ENCODE data around the gene EVPL. TPM values are rescaled to one million over a fixed set of nuclear protein-coding genes. Genes with fewer than 3 reads are reported as not detected.
A peak's percentile ranks its signal among the peaks of the same experiment; 100 is the strongest.

Gene EVPL
- total and polyA plus RNA-seq, 4 donors, result 10.9 to 38.4 (median 35.0) TPM

DNA sequence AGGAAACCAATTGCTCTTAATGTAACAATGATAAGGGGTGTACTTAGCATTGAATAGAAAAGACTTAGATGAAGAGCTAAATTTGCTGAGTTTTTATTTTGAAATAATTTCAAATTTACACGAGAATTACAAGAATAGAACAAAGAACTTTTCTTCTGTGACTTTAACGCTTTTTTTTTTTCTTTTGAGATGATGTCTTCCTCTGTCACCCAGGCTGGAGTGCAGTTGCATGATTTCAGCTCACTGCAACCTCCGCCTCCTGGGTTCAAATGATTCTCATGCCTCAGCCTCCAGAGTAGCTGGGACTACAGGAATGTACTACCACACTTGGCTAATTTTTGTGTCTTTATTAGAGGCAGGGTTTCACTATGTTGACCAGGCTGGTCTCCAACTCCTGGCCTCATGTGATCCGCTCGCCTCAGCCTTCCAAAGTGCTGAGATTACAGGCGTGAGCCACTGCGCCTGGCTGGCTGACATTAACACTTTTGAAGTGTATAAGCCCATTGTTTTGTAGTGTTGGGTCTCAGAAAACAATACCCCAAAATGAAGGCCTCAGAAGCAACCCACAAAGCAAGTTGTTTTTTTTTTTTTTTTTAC is 46.0 kb downstream of the EVPL start:
- peak overlapping the region in 1 of 2 donors; percentile 30 for H3K27ac ChIP-seq (ENCODE audit: low read depth in 1 of 2, low read length in 1 of 2)
- no peak overlapping the region for H3K4me3 ChIP-seq
- H3K27me3 ChIP-seq (ENCODE audit: control insufficient read depth in 3 of 3, insufficient read depth in 3 of 3, low read length in 2 of 3), result no peaks in the 10 kb centered on the region
- TF ChIP-seq, protein P1, sequence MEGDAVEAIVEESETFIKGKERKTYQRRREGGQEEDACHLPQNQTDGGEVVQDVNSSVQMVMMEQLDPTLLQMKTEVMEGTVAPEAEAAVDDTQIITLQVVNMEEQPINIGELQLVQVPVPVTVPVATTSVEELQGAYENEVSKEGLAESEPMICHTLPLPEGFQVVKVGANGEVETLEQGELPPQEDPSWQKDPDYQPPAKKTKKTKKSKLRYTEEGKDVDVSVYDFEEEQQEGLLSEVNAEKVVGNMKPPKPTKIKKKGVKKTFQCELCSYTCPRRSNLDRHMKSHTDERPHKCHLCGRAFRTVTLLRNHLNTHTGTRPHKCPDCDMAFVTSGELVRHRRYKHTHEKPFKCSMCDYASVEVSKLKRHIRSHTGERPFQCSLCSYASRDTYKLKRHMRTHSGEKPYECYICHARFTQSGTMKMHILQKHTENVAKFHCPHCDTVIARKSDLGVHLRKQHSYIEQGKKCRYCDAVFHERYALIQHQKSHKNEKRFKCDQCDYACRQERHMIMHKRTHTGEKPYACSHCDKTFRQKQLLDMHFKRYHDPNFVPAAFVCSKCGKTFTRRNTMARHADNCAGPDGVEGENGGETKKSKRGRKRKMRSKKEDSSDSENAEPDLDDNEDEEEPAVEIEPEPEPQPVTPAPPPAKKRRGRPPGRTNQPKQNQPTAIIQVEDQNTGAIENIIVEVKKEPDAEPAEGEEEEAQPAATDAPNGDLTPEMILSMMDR (IDR thresholded peaks at IDR 0.05; ENCODE audit: control extremely low read depth, extremely low read depth), result no peak
- H3K4me1 ChIP-seq (ENCODE audit: control insufficient read depth in 5 of 5, insufficient read depth in 5 of 5, low read length in 5 of 5), result peaks cover 0 to 48% (median 15%) of the 10 kb centered on the region in 5 donors
- peaks cover 0 to 4% (median 0%) of the 10 kb centered on the region in 4 donors for H3K36me3 ChIP-seq (ENCODE audit: control insufficient read depth in 4 of 4, insufficient read depth in 4 of 4, low read length in 4 of 4)
- ATAC-seq (ENCODE audit: insufficient read depth, low FRiP score) (no peak), DNase-seq (no peak)
- H3K9me3 ChIP-seq (ENCODE audit: control insufficient read depth in 4 of 4, insufficient read depth in 3 of 4, low read length in 3 of 4), result no peaks in the 10 kb centered on the region
- WGBS, 2 donors, result 92 to 93% methylated on average over 7 of the region's 7 CpGs
- no peak overlapping the region for H3K9ac ChIP-seq (ENCODE audit: insufficient read depth in 1 of 2, low read length in 2 of 2)

DNA sequence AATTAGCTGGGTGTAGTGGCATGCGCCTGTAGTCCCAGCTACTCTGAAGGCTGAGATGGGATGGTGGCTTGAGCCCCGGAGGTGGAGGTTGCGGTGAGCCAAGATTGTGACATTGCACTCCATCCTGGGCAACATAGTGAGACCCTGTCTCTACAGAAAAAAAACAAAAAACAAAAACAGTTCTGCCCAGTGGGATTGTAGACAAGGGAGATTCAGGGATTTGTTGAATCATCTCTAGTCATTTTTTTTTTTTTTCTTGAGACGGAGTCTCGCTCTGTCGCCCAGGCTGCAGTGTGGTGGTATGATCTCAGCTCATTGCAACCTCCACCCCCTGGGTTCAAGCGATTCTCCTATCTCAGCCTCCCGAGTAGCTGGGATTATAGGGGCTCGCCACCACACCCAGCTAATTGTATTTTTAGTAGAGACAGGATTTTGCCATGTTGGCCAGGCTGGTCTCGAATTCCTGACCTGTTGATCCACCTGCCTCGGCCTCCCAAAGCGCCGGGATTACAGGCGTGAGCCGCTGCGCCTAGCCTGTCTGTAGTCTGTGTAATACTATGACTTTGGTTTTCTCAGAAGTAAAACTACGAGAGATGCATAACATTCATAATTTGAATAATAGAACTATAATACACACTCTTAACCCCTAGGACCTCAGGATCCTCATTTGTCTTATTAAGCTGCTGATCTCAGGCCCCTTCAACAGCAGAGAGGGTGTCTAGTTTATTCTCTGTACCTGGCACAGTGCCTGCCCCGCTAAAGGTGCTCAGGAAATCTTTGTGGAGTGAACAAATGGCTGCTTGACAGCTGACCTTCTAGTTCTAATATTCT is 46.7 kb downstream of the EVPL start:
- H3K9me3 ChIP-seq (ENCODE audit: control insufficient read depth in 4 of 4, insufficient read depth in 3 of 4, low read length in 3 of 4), result no peaks in the 10 kb centered on the region
- WGBS, 2 donors, result 81 to 82% methylated on average over 18 of the region's 18 CpGs
- H3K27me3 ChIP-seq (ENCODE audit: control insufficient read depth in 3 of 3, insufficient read depth in 3 of 3, low read length in 2 of 3), result no peaks in the 10 kb centered on the region
- ATAC-seq (ENCODE audit: insufficient read depth, low FRiP score) (no peak), DNase-seq (no peak)
- TF ChIP-seq, protein P1 (IDR thresholded peaks at IDR 0.05; ENCODE audit: control extremely low read depth, extremely low read depth), result no peak
- H3K36me3 ChIP-seq (ENCODE audit: control insufficient read depth in 4 of 4, insufficient read depth in 4 of 4, low read length in 4 of 4), result peaks cover 0 to 4% (median 0%) of the 10 kb centered on the region in 4 donors
- H3K4me1 ChIP-seq (ENCODE audit: control insufficient read depth in 5 of 5, insufficient read depth in 5 of 5, low read length in 5 of 5), result peaks cover 0 to 51% (median 15%) of the 10 kb centered on the region in 5 donors
- H3K9ac ChIP-seq (ENCODE audit: insufficient read depth in 1 of 2, low read length in 2 of 2), result peak overlapping the region; percentile 75 to 98
- no peak overlapping the region for H3K4me3 ChIP-seq
- peak overlapping the region; percentile 94 to 97 for H3K27ac ChIP-seq (ENCODE audit: low read depth in 1 of 2, low read length in 1 of 2)

DNA sequence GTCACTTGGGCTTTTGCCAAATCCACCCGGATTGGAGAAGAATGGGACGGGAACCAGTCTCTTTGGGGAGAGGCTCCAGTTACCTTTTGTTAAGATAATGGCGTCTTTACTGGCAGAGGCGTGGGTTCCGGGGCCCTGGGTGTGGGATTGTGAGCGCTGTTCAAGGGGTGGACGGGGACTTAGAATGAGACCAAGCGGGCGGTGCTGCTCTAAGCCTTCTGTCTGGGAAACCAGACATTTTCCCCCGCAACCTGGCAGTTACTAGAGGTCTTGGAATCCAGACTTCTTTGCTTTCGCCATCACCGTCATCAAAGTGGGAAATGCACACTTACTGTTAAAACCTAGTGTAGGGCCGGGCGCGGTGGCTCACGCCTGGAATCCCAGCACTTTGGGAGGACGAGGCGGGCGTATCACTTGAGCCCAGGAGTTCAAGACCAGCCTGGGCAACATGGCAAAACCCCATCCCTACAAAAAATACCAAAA is 47.4 kb downstream of the EVPL start:
- H3K27me3 ChIP-seq (ENCODE audit: control insufficient read depth in 3 of 3, insufficient read depth in 3 of 3, low read length in 2 of 3), result no peaks in the 10 kb centered on the region
- peak overlapping the region; percentile 94 to 97 for H3K27ac ChIP-seq (ENCODE audit: low read depth in 1 of 2, low read length in 1 of 2)
- DNase-seq, result no peak
- H3K36me3 ChIP-seq (ENCODE audit: control insufficient read depth in 4 of 4, insufficient read depth in 4 of 4, low read length in 4 of 4), result peaks cover 0 to 3% (median 0%) of the 10 kb centered on the region in 4 donors
- peaks cover 0 to 51% (median 15%) of the 10 kb centered on the region in 5 donors for H3K4me1 ChIP-seq (ENCODE audit: control insufficient read depth in 5 of 5, insufficient read depth in 5 of 5, low read length in 5 of 5)
- H3K4me3 ChIP-seq, result peak overlapping the region; percentile 38
- no peaks in the 10 kb centered on the region for H3K9me3 ChIP-seq (ENCODE audit: control insufficient read depth in 4 of 4, insufficient read depth in 3 of 4, low read length in 3 of 4)
- no peak for ATAC-seq (ENCODE audit: insufficient read depth, low FRiP score)
- WGBS, 2 donors, result 2 to 3% methylated on average over 19 of the region's 19 CpGs
- peak overlapping the region; percentile 75 to 98 for H3K9ac ChIP-seq (ENCODE audit: insufficient read depth in 1 of 2, low read length in 2 of 2)
- TF ChIP-seq, protein P1 (IDR thresholded peaks at IDR 0.05; ENCODE audit: control extremely low read depth, extremely low read depth), result no peak

Data from lung (tissue), 12 donors.